ENCODE data around the gene SPDYE6. TPM values are rescaled to one million over a fixed set of nuclear protein-coding genes. Genes with fewer than 3 reads are reported as not detected.
"Not testable (repeated sequence)": the region's sequence is repeated elsewhere in the genome, so short reads cannot be mapped to it uniquely, and the experiment has no call there.

SPDYE6 gene
- total and polyA plus RNA-seq, 2 donors (not counting 1 experiment from before 2014, with no cell fraction given) = not detected

GRCh38 chr7:102346983-102347382 lies 9.3 kb downstream of the SPDYE6 start:
- WGBS (ENCODE audit: insufficient coverage) = no CpG with 5 or more reads among the region's 6 CpGs
- H3K4me1 ChIP-seq (ENCODE audit: control insufficient read depth in 2 of 2, insufficient read depth in 2 of 2, low read length in 2 of 2); H3K4me3 ChIP-seq (ENCODE audit: control extremely low read depth in 1 of 5, extremely low read depth in 1 of 5, insufficient read depth in 1 of 5, low read depth in 2 of 5, low read length in 4 of 5); ATAC-seq (ENCODE audit: low read depth); H3K27me3 Mint-ChIP-seq; H3K79me2 ChIP-seq (ENCODE audit: control insufficient read depth, insufficient read depth, low read length); POLR2A ChIA-PET; H3K9me3 ChIP-seq (ENCODE audit: control extremely low read depth in 1 of 3, control insufficient read depth in 2 of 3, insufficient read depth in 1 of 3, low read length in 2 of 3); H3K27ac ChIP-seq (ENCODE audit: low read length in 2 of 2); H4K20me1 ChIP-seq (ENCODE audit: control insufficient read depth, insufficient read depth, low read length, poor library complexity, severe bottlenecking); H3K4me1 Mint-ChIP-seq; H3K4me3 Mint-ChIP-seq; H3K4me2 ChIP-seq (replicated peaks; ENCODE audit: low read depth, low read length, poor library complexity, severe bottlenecking); H3K27me3 ChIP-seq (replicated peaks in 1 of 4; ENCODE audit: control extremely low read depth in 1 of 4, control insufficient read depth in 3 of 4, insufficient read depth in 4 of 4, low read length in 3 of 4); intact Hi-C loops (cut with micrococcal nuclease); H3K9ac ChIP-seq (ENCODE audit: low read length); DNase-seq; H3K36me3 ChIP-seq (replicated peaks in 1 of 2; ENCODE audit: control extremely low read depth in 1 of 2, control insufficient read depth in 1 of 2, extremely low read depth in 1 of 2, insufficient read depth in 2 of 2, low read length in 1 of 2); H3K27ac Mint-ChIP-seq; H3K9me3 Mint-ChIP-seq (ENCODE audit: insufficient read depth); CTCF ChIA-PET; H2AFZ ChIP-seq (ENCODE audit: insufficient read depth, low read depth, low read length, poor library complexity, severe bottlenecking): not testable (repeated sequence)

- POLR2A ChIA-PET; H3K4me2 ChIP-seq (replicated peaks; ENCODE audit: low read depth, low read length, poor library complexity, severe bottlenecking): not testable (repeated sequence)
- H3K4me3 Mint-ChIP-seq = peak overlapping the region; percentile 39
Measured at GRCh38 chr7:102340599-102341368, 15.5 kb downstream of the SPDYE6 start.

GRCh38 chr7:102337420-102337819 lies 18.8 kb downstream of the SPDYE6 start:
- CTCF ChIA-PET; H3K4me2 ChIP-seq (replicated peaks; ENCODE audit: low read depth, low read length, poor library complexity, severe bottlenecking); H3K9me3 Mint-ChIP-seq (ENCODE audit: insufficient read depth); H3K4me3 ChIP-seq (ENCODE audit: control extremely low read depth in 1 of 5, extremely low read depth in 1 of 5, insufficient read depth in 1 of 5, low read depth in 2 of 5, low read length in 4 of 5); H3K36me3 ChIP-seq (replicated peaks in 1 of 2; ENCODE audit: control extremely low read depth in 1 of 2, control insufficient read depth in 1 of 2, extremely low read depth in 1 of 2, insufficient read depth in 2 of 2, low read length in 1 of 2); ATAC-seq (ENCODE audit: low read depth); H2AFZ ChIP-seq (ENCODE audit: insufficient read depth, low read depth, low read length, poor library complexity, severe bottlenecking); H3K9me3 ChIP-seq (ENCODE audit: control extremely low read depth in 1 of 3, control insufficient read depth in 2 of 3, insufficient read depth in 1 of 3, low read length in 2 of 3); H3K27me3 Mint-ChIP-seq; DNase-seq; H3K4me1 ChIP-seq (ENCODE audit: control insufficient read depth in 2 of 2, insufficient read depth in 2 of 2, low read length in 2 of 2); H3K79me2 ChIP-seq (ENCODE audit: control insufficient read depth, insufficient read depth, low read length); H3K27ac ChIP-seq (ENCODE audit: low read length in 2 of 2); POLR2A ChIA-PET; H3K9ac ChIP-seq (ENCODE audit: low read length); intact Hi-C loops (cut with micrococcal nuclease); H3K27ac Mint-ChIP-seq; H4K20me1 ChIP-seq (ENCODE audit: control insufficient read depth, insufficient read depth, low read length, poor library complexity, severe bottlenecking); H3K27me3 ChIP-seq (replicated peaks in 1 of 4; ENCODE audit: control extremely low read depth in 1 of 4, control insufficient read depth in 3 of 4, insufficient read depth in 4 of 4, low read length in 3 of 4): not testable (repeated sequence)
- Mint-ChIP-seq H3K4me3 (peak overlapping the region; percentile 61), H3K4me1 (peaks cover 20% of the 10 kb centered on the region)
- no CpG with 5 or more reads among the region's 4 CpGs for WGBS (ENCODE audit: insufficient coverage)

More at GRCh38 chr7:102340599-102341368, 15.5 kb downstream of the SPDYE6 start:
- H3K79me2 ChIP-seq (ENCODE audit: control insufficient read depth, insufficient read depth, low read length); intact Hi-C loops (cut with micrococcal nuclease); ATAC-seq (ENCODE audit: low read depth); H3K4me3 ChIP-seq (ENCODE audit: control extremely low read depth in 1 of 5, extremely low read depth in 1 of 5, insufficient read depth in 1 of 5, low read depth in 2 of 5, low read length in 4 of 5); H3K36me3 ChIP-seq (replicated peaks in 1 of 2; ENCODE audit: control extremely low read depth in 1 of 2, control insufficient read depth in 1 of 2, extremely low read depth in 1 of 2, insufficient read depth in 2 of 2, low read length in 1 of 2); DNase-seq; H3K27me3 Mint-ChIP-seq; CTCF ChIA-PET; H3K4me1 ChIP-seq (ENCODE audit: control insufficient read depth in 2 of 2, insufficient read depth in 2 of 2, low read length in 2 of 2); H3K9me3 ChIP-seq (ENCODE audit: control extremely low read depth in 1 of 3, control insufficient read depth in 2 of 3, insufficient read depth in 1 of 3, low read length in 2 of 3); H3K27ac ChIP-seq (ENCODE audit: low read length in 2 of 2); H3K9me3 Mint-ChIP-seq (ENCODE audit: insufficient read depth); H3K27me3 ChIP-seq (replicated peaks in 1 of 4; ENCODE audit: control extremely low read depth in 1 of 4, control insufficient read depth in 3 of 4, insufficient read depth in 4 of 4, low read length in 3 of 4); H4K20me1 ChIP-seq (ENCODE audit: control insufficient read depth, insufficient read depth, low read length, poor library complexity, severe bottlenecking); H3K9ac ChIP-seq (ENCODE audit: low read length); H2AFZ ChIP-seq (ENCODE audit: insufficient read depth, low read depth, low read length, poor library complexity, severe bottlenecking): not testable (repeated sequence)
- Mint-ChIP-seq H3K27ac (peak overlapping the region; percentile 72), H3K4me1 (peaks cover 19% of the 10 kb centered on the region)
- 0% methylated on average over 1 of the region's 7 CpGs for WGBS (ENCODE audit: insufficient coverage)

GRCh38 chr7:102337002-102337401 lies 19.2 kb downstream of the SPDYE6 start:
- intact Hi-C loops (cut with micrococcal nuclease); H3K27ac Mint-ChIP-seq; H3K4me3 ChIP-seq (ENCODE audit: control extremely low read depth in 1 of 5, extremely low read depth in 1 of 5, insufficient read depth in 1 of 5, low read depth in 2 of 5, low read length in 4 of 5); H3K9me3 Mint-ChIP-seq (ENCODE audit: insufficient read depth); POLR2A ChIA-PET; ATAC-seq (ENCODE audit: low read depth); H3K4me2 ChIP-seq (replicated peaks; ENCODE audit: low read depth, low read length, poor library complexity, severe bottlenecking); H3K27me3 Mint-ChIP-seq; H3K4me3 Mint-ChIP-seq; H3K79me2 ChIP-seq (ENCODE audit: control insufficient read depth, insufficient read depth, low read length); DNase-seq; H3K27ac ChIP-seq (ENCODE audit: low read length in 2 of 2); H2AFZ ChIP-seq (ENCODE audit: insufficient read depth, low read depth, low read length, poor library complexity, severe bottlenecking); H3K36me3 ChIP-seq (replicated peaks in 1 of 2; ENCODE audit: control extremely low read depth in 1 of 2, control insufficient read depth in 1 of 2, extremely low read depth in 1 of 2, insufficient read depth in 2 of 2, low read length in 1 of 2); H3K27me3 ChIP-seq (replicated peaks in 1 of 4; ENCODE audit: control extremely low read depth in 1 of 4, control insufficient read depth in 3 of 4, insufficient read depth in 4 of 4, low read length in 3 of 4); H4K20me1 ChIP-seq (ENCODE audit: control insufficient read depth, insufficient read depth, low read length, poor library complexity, severe bottlenecking); H3K9me3 ChIP-seq (ENCODE audit: control extremely low read depth in 1 of 3, control insufficient read depth in 2 of 3, insufficient read depth in 1 of 3, low read length in 2 of 3); H3K9ac ChIP-seq (ENCODE audit: low read length): not testable (repeated sequence)
- WGBS (ENCODE audit: insufficient coverage) = no CpG with 5 or more reads among the region's 8 CpGs
- peaks cover 0 to 12% of the 10 kb centered on the region in 2 donors for H3K4me1 ChIP-seq (ENCODE audit: control insufficient read depth in 2 of 2, insufficient read depth in 2 of 2, low read length in 2 of 2)
- CTCF ChIA-PET = interaction anchor here (0.7 kb wide), 2 partner anchors 78 to 532 kb away, joined by 3 to 6 read pairs; no protein-coding TSS in a partner anchor
- peaks cover 20% of the 10 kb centered on the region for H3K4me1 Mint-ChIP-seq

Data from B cell (primary cell).